Measurements from ENCODE around the gene HRH2.

Gene HRH2

GRCh38 chr5:175694371-175695160, 36.7 kb downstream of the HRH2 start:
- DNase-seq (ENCODE audit: low read depth) = no peak
- TF ChIP-seq, protein P1, sequence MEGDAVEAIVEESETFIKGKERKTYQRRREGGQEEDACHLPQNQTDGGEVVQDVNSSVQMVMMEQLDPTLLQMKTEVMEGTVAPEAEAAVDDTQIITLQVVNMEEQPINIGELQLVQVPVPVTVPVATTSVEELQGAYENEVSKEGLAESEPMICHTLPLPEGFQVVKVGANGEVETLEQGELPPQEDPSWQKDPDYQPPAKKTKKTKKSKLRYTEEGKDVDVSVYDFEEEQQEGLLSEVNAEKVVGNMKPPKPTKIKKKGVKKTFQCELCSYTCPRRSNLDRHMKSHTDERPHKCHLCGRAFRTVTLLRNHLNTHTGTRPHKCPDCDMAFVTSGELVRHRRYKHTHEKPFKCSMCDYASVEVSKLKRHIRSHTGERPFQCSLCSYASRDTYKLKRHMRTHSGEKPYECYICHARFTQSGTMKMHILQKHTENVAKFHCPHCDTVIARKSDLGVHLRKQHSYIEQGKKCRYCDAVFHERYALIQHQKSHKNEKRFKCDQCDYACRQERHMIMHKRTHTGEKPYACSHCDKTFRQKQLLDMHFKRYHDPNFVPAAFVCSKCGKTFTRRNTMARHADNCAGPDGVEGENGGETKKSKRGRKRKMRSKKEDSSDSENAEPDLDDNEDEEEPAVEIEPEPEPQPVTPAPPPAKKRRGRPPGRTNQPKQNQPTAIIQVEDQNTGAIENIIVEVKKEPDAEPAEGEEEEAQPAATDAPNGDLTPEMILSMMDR (IDR thresholded peaks at IDR 0.05; ENCODE audit: control insufficient read depth, extremely low read depth, insufficient read depth) = no peak
- H3K4me3 ChIP-seq (ENCODE audit: low read depth, low read length) = no peak overlapping the region

- no peak for DNase-seq (ENCODE audit: low read depth)
- TF ChIP-seq, protein P1 (IDR thresholded peaks at IDR 0.05; ENCODE audit: control insufficient read depth, extremely low read depth, insufficient read depth) = no peak
- H3K4me3 ChIP-seq (ENCODE audit: low read depth, low read length) = no peak overlapping the region
These were observed 37.6 kb downstream of the HRH2 start for GRCh38 chr5:175695161-175696126.

- no peak overlapping the region for H3K4me3 ChIP-seq (ENCODE audit: low read depth, low read length)
- DNase-seq (ENCODE audit: low read depth) = peak; percentile 6
- TF ChIP-seq, protein P1 (IDR thresholded peaks at IDR 0.05; ENCODE audit: control insufficient read depth, extremely low read depth, insufficient read depth) = peak; percentile 38
These were observed 38.4 kb downstream of the HRH2 start for GRCh38 chr5:175696139-175696854.

DNA sequence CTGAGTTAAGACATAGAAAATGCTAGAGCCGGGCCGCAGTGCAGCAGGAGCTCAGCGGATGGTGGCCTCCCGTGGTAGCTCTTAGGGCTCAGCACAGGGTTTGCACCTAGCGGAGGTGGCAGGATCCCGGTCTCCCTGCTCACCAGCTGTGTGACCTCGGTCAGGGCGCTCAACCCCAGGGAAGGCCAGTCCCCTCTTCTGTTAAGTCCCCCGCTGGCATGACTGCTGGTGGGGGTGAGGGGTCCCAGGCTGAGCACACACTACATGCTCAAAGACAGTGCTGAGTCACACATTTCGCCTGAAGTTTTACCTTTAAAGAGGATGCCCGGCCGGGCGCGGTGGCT, 39.0 kb downstream of the HRH2 start:
- DNase-seq (ENCODE audit: low read depth) = no peak
- TF ChIP-seq, protein P1 (IDR thresholded peaks at IDR 0.05; ENCODE audit: control insufficient read depth, extremely low read depth, insufficient read depth) = no peak
- H3K4me3 ChIP-seq (ENCODE audit: low read depth, low read length) = no peak overlapping the region

GRCh38 chr5:175697846-175698245, 40.0 kb downstream of the HRH2 start:
- no peak for DNase-seq (ENCODE audit: low read depth)
- H3K4me3 ChIP-seq (ENCODE audit: low read depth, low read length) = no peak overlapping the region
- TF ChIP-seq, protein P1 (IDR thresholded peaks at IDR 0.05; ENCODE audit: control insufficient read depth, extremely low read depth, insufficient read depth) = no peak

- no peak for DNase-seq (ENCODE audit: low read depth)
- no peak overlapping the region for H3K4me3 ChIP-seq (ENCODE audit: low read depth, low read length)
- TF ChIP-seq, protein P1 (IDR thresholded peaks at IDR 0.05; ENCODE audit: control insufficient read depth, extremely low read depth, insufficient read depth) = no peak
These were observed 40.7 kb downstream of the HRH2 start for GRCh38 chr5:175698401-175699115.

Measured in LNCaP clone FGC (cell line).